Naive B cell (primary cell): ENCODE results near the gene AURKB. TPM values are rescaled to one million over a fixed set of nuclear protein-coding genes. Genes with fewer than 3 reads are reported as not detected.
"Not testable (repeated sequence)": the region's sequence is repeated elsewhere in the genome, so short reads cannot be mapped to it uniquely, and the experiment has no call there.

Experiments used
- ATAC-seq, 2 donors: fragments of 150-1000 bp; cut with Tn5 transposase; 2 replicates each; pipeline ENCODE4 v1.10.0; 2021; ENCODE audit warnings: low read depth in 2 of 2, mild to moderate bottlenecking in 2 of 2, moderate library complexity in 2 of 2
- DNase-seq: peaks from one replicate; pipeline ENCODE4 v3.0.0; 2022
- H3K27ac Mint-ChIP-seq, 6 donors: one replicate each; pipeline ENCODE4 v1.8.0; 2020 to 2022; ENCODE audit warnings: mild to moderate bottlenecking in 6 of 6, mixed read lengths in 6 of 6, moderate library complexity in 5 of 6, inconsistent platforms in 2 of 6
- H3K27me3 Mint-ChIP-seq, 3 donors: one replicate each; pipeline ENCODE4 v1.8.0; 2021 to 2022; ENCODE audit warnings: mixed read lengths in 3 of 3, mild to moderate bottlenecking in 1 of 3
- H3K36me3 Mint-ChIP-seq, 2 donors: one replicate each; pipeline ENCODE4 v1.8.0; 2020 to 2022; ENCODE audit warnings: mixed read lengths in 2 of 2, inconsistent platforms in 1 of 2, mild to moderate bottlenecking in 1 of 2
- H3K4me1 Mint-ChIP-seq, 3 donors: one replicate each; pipeline ENCODE4 v1.8.0; 2020 to 2022; ENCODE audit warnings: mixed read lengths in 3 of 3, inconsistent platforms in 1 of 3, mild to moderate bottlenecking in 1 of 3, moderate library complexity in 1 of 3
- H3K4me3 Mint-ChIP-seq, 8 donors: one replicate each; pipeline ENCODE4 v1.8.0; 2020 to 2022; ENCODE audit warnings: mild to moderate bottlenecking in 8 of 8, mixed read lengths in 8 of 8, moderate library complexity in 8 of 8, inconsistent platforms in 2 of 8
- H3K9me3 Mint-ChIP-seq, 7 donors: one replicate each; pipeline ENCODE4 v1.8.0; 2020 to 2022; ENCODE audit warnings: mixed read lengths in 7 of 7, mild to moderate bottlenecking in 5 of 7, inconsistent platforms in 2 of 7, moderate library complexity in 1 of 7
- polyA plus RNA-seq, 6 donors: library from polyadenylated mRNA; unstranded; fragments of 300-500 nt; fragmentation: Illumina TruSeq; gene quantifications; one replicate each; pipeline ENCODE4 v1.2.3, GENCODE V29; 2021; ENCODE audit warnings: low read depth in 6 of 6

Gene AURKB
- polyA plus RNA-seq, 6 donors from 2014 or later: not detected

- not testable (repeated sequence) for DNase-seq, H3K36me3 Mint-ChIP-seq, H3K9me3 Mint-ChIP-seq, ATAC-seq, H3K4me3 Mint-ChIP-seq, H3K27me3 Mint-ChIP-seq
- peaks cover 22 to 31% (median 28%) of the 10 kb centered on the region in 3 donors for H3K4me1 Mint-ChIP-seq
- peak overlapping the region in 1 of 6 donors; percentile 33 for H3K27ac Mint-ChIP-seq
These were observed 40.2 kb downstream of the AURKB start for GRCh38 chr17:8170186-8170585.

- no peak overlapping the region for H3K27ac Mint-ChIP-seq
- H3K4me3 Mint-ChIP-seq: no peak overlapping the region
- ATAC-seq (no peak), DNase-seq (no peak)
- no peaks in the 10 kb centered on the region for H3K27me3 Mint-ChIP-seq
- H3K9me3 Mint-ChIP-seq: no peaks in the 10 kb centered on the region
- peaks cover 13 to 26% (median 24%) of the 10 kb centered on the region in 3 donors for H3K4me1 Mint-ChIP-seq
- no peaks in the 10 kb centered on the region for H3K36me3 Mint-ChIP-seq
These were observed 42.8 kb downstream of the AURKB start for GRCh38 chr17:8167526-8167925.

GRCh38 chr17:8166731-8167130, 43.6 kb downstream of the AURKB start:
- no peaks in the 10 kb centered on the region for H3K27me3 Mint-ChIP-seq
- peaks cover 16 to 24% (median 22%) of the 10 kb centered on the region in 3 donors for H3K4me1 Mint-ChIP-seq
- no peak for DNase-seq
- peak overlapping the region in 1 of 6 donors; percentile 6 for H3K27ac Mint-ChIP-seq
- ATAC-seq: no peak
- no peaks in the 10 kb centered on the region for H3K9me3 Mint-ChIP-seq
- no peak overlapping the region for H3K4me3 Mint-ChIP-seq
- no peaks in the 10 kb centered on the region for H3K36me3 Mint-ChIP-seq

GRCh38 chr17:8164815-8165131, 45.6 kb downstream of the AURKB start:
- ATAC-seq (no peak), DNase-seq (no peak)
- Mint-ChIP-seq H3K27ac (no peak overlapping the region), H3K36me3 (no peaks in the 10 kb centered on the region), H3K4me1 (peaks cover 34 to 42% (median 42%) of the 10 kb centered on the region in 3 donors), H3K9me3 (no peaks in the 10 kb centered on the region), H3K27me3 (no peaks in the 10 kb centered on the region), H3K4me3 (peak overlapping the region in 5 of 8 donors; percentile 30 to 92 (median 83))

GRCh38 chr17:8163978-8164814, 46.2 kb downstream of the AURKB start:
- Mint-ChIP-seq H3K36me3 (no peaks in the 10 kb centered on the region), H3K9me3 (no peaks in the 10 kb centered on the region), H3K4me3 (peak overlapping the region; percentile 83 to 93 (median 92)), H3K27me3 (no peaks in the 10 kb centered on the region), H3K27ac (peak overlapping the region in 4 of 6 donors; percentile 14 to 100 (median 97)), H3K4me1 (peaks cover 40 to 48% (median 46%) of the 10 kb centered on the region in 3 donors)
- ATAC-seq (peak; percentile 12 to 19), DNase-seq (peak; percentile 16)

GRCh38 chr17:8162997-8163977, 47.1 kb downstream of the AURKB start:
- peak overlapping the region in 5 of 6 donors; percentile 80 to 100 (median 98) for H3K27ac Mint-ChIP-seq
- no peaks in the 10 kb centered on the region for H3K9me3 Mint-ChIP-seq
- H3K4me1 Mint-ChIP-seq: peaks cover 46 to 56% (median 53%) of the 10 kb centered on the region in 3 donors
- peak overlapping the region; percentile 83 to 97 (median 92) for H3K4me3 Mint-ChIP-seq
- ATAC-seq (peak; percentile 11 to 22), DNase-seq (no peak)
- H3K36me3 Mint-ChIP-seq: peaks cover 0 to 5% of the 10 kb centered on the region in 2 donors
- H3K27me3 Mint-ChIP-seq: no peaks in the 10 kb centered on the region

- ATAC-seq (peak; percentile 74 to 75), DNase-seq (peak; percentile 86)
- Mint-ChIP-seq H3K9me3 (no peaks in the 10 kb centered on the region), H3K27ac (peak within 1 kb of the TSS in 5 of 6 donors; percentile 90 to 100 (median 98)), H3K27me3 (no peaks in the 10 kb centered on the region), H3K36me3 (peaks cover 0 to 5% of the 10 kb centered on the region in 2 donors), H3K4me1 (peaks cover 46 to 60% (median 53%) of the 10 kb centered on the region in 3 donors), H3K4me3 (peak within 1 kb of the TSS; percentile 83 to 97 (median 92))
These were observed 48.0 kb downstream of the AURKB start, which contains the start of gene VAMP2 for GRCh38 chr17:8162233-8162996. Gene VAMP2, minus strand, starts transcription at chr17:8162948. Its CDS starts 69 bp downstream, at chr17:8162879.

- ATAC-seq (no peak), DNase-seq (no peak)
- H3K4me1 Mint-ChIP-seq: peaks cover 46 to 60% (median 53%) of the 10 kb centered on the region in 3 donors
- no peaks in the 10 kb centered on the region for H3K9me3 Mint-ChIP-seq
- peaks cover 0 to 5% of the 10 kb centered on the region in 2 donors for H3K36me3 Mint-ChIP-seq
- H3K27me3 Mint-ChIP-seq: no peaks in the 10 kb centered on the region
- H3K27ac Mint-ChIP-seq: peak overlapping the region in 5 of 6 donors; percentile 90 to 93 (median 91)
- H3K4me3 Mint-ChIP-seq: peak overlapping the region; percentile 83 to 93 (median 90)
These were observed 48.8 kb downstream of the AURKB start for GRCh38 chr17:8161289-8162232.

GRCh38 chr17:8160741-8161221, 49.6 kb downstream of the AURKB start:
- ATAC-seq (no peak), DNase-seq (no peak)
- H3K27me3 Mint-ChIP-seq: no peaks in the 10 kb centered on the region
- H3K4me3 Mint-ChIP-seq: peak overlapping the region in 6 of 8 donors; percentile 83 to 93 (median 90)
- no peaks in the 10 kb centered on the region for H3K9me3 Mint-ChIP-seq
- peaks cover 0 to 5% of the 10 kb centered on the region in 2 donors for H3K36me3 Mint-ChIP-seq
- H3K27ac Mint-ChIP-seq: peak overlapping the region in 5 of 6 donors; percentile 64 to 93 (median 91)
- peaks cover 46 to 60% (median 53%) of the 10 kb centered on the region in 3 donors for H3K4me1 Mint-ChIP-seq

GRCh38 chr17:8160224-8160577, 50.2 kb downstream of the AURKB start:
- H3K27me3 Mint-ChIP-seq: no peaks in the 10 kb centered on the region

GRCh38 chr17:8159459-8160223, 50.7 kb downstream of the AURKB start:
- Mint-ChIP-seq H3K9me3 (no peaks in the 10 kb centered on the region), H3K4me3 (peak overlapping the region in 7 of 8 donors; percentile 1 to 92 (median 70)), H3K4me1 (peaks cover 42 to 55% (median 50%) of the 10 kb centered on the region in 3 donors), H3K27ac (peak overlapping the region in 3 of 6 donors; percentile 74 to 99 (median 91)), H3K36me3 (peaks cover 0 to 5% of the 10 kb centered on the region in 2 donors), H3K27me3 (no peaks in the 10 kb centered on the region)
- no peak for ATAC-seq
- DNase-seq: no peak

More at GRCh38 chr17:8160224-8160577, 50.2 kb downstream of the AURKB start:
- peak overlapping the region in 6 of 8 donors; percentile 58 to 92 (median 84) for H3K4me3 Mint-ChIP-seq
- no peak for ATAC-seq
- DNase-seq: no peak
- H3K4me1 Mint-ChIP-seq: peaks cover 46 to 60% (median 53%) of the 10 kb centered on the region in 3 donors
- H3K36me3 Mint-ChIP-seq: peaks cover 0 to 5% of the 10 kb centered on the region in 2 donors
- H3K9me3 Mint-ChIP-seq: no peaks in the 10 kb centered on the region
- peak overlapping the region in 3 of 6 donors; percentile 54 to 91 (median 74) for H3K27ac Mint-ChIP-seq
